DND-41 (cell line): ENCODE results near the gene DDX52.

ENCODE experiments used
- EZH2 ChIP-seq: IDR thresholded peaks from 3 replicates; pipeline ENCODE4 v1.6.1; 2012; ENCODE audit warnings: borderline replicate concordance, low read depth, mild to moderate bottlenecking, moderate library complexity, low read length, inconsistent platforms; ENCODE audit not compliant: severe bottlenecking
- TF ChIP-seq, protein P1 (sequence below): IDR thresholded peaks from 2 replicates; pipeline ENCODE4 v1.5.1; 2012; ENCODE audit warnings: borderline replicate concordance, low read length, moderate library complexity, mild to moderate bottlenecking; ENCODE audit not compliant: poor library complexity, severe bottlenecking; ENCODE audit errors: extremely low read depth

- TF ChIP-seq, protein P1, sequence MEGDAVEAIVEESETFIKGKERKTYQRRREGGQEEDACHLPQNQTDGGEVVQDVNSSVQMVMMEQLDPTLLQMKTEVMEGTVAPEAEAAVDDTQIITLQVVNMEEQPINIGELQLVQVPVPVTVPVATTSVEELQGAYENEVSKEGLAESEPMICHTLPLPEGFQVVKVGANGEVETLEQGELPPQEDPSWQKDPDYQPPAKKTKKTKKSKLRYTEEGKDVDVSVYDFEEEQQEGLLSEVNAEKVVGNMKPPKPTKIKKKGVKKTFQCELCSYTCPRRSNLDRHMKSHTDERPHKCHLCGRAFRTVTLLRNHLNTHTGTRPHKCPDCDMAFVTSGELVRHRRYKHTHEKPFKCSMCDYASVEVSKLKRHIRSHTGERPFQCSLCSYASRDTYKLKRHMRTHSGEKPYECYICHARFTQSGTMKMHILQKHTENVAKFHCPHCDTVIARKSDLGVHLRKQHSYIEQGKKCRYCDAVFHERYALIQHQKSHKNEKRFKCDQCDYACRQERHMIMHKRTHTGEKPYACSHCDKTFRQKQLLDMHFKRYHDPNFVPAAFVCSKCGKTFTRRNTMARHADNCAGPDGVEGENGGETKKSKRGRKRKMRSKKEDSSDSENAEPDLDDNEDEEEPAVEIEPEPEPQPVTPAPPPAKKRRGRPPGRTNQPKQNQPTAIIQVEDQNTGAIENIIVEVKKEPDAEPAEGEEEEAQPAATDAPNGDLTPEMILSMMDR: no peak
- no peak for TF ChIP-seq EZH2
Observed at GRCh38 chr17:37610971-37611370, 32.3 kb downstream of the DDX52 start.
